Measurements from ENCODE around the gene RIOK2.

Gene RIOK2

GRCh38 chr5:97157689-97158088, 25.4 kb downstream of the RIOK2 start:
- Histone ChIP-seq H3K4me1 (no peaks in the 10 kb centered on the region), H3K9me3 (peaks cover 0 to 10% (median 9%) of the 10 kb centered on the region in 3 donors), H3K27ac (no peak overlapping the region), H3K27me3 (no peaks in the 10 kb centered on the region), H3K36me3 (peaks cover 10 to 33% (median 16%) of the 10 kb centered on the region in 3 donors), H3K4me3 (no peak overlapping the region)
- intact Hi-C loops (cut with DNase I; ENCODE audit: low total_unique reads): no loop called here
- no peak for TF ChIP-seq CTCF (IDR thresholded peaks at IDR 0.05)
- DNase-seq: no peak

GRCh38 chr5:97151370-97151769, 31.7 kb downstream of the RIOK2 start:
- DNase-seq: no peak
- H3K4me1 ChIP-seq: no peaks in the 10 kb centered on the region
- no peaks in the 10 kb centered on the region for H3K27me3 ChIP-seq
- intact Hi-C loops (cut with DNase I; ENCODE audit: low total_unique reads): no loop called here
- H3K27ac ChIP-seq: no peak overlapping the region
- TF ChIP-seq CTCF (IDR thresholded peaks at IDR 0.05): no peak
- H3K4me3 ChIP-seq: no peak overlapping the region
- H3K36me3 ChIP-seq: no peaks in the 10 kb centered on the region
- H3K9me3 ChIP-seq: no peaks in the 10 kb centered on the region

GRCh38 chr5:97150401-97150800, 32.6 kb downstream of the RIOK2 start:
- Histone ChIP-seq H3K9me3 (no peaks in the 10 kb centered on the region), H3K4me1 (no peaks in the 10 kb centered on the region), H3K27ac (no peak overlapping the region), H3K27me3 (no peaks in the 10 kb centered on the region), H3K36me3 (no peaks in the 10 kb centered on the region), H3K4me3 (no peak overlapping the region)
- TF ChIP-seq CTCF (IDR thresholded peaks at IDR 0.05): no peak
- no peak for DNase-seq
- intact Hi-C loops (cut with DNase I; ENCODE audit: low total_unique reads): no loop called here

- DNase-seq: no peak
- Histone ChIP-seq H3K27me3 (no peaks in the 10 kb centered on the region), H3K27ac (no peak overlapping the region), H3K36me3 (no peaks in the 10 kb centered on the region), H3K4me3 (no peak overlapping the region), H3K4me1 (no peaks in the 10 kb centered on the region), H3K9me3 (no peaks in the 10 kb centered on the region)
- TF ChIP-seq CTCF (IDR thresholded peaks at IDR 0.05): no peak
- intact Hi-C loops (cut with DNase I; ENCODE audit: low total_unique reads): no loop called here
These were observed 33.3 kb downstream of the RIOK2 start for GRCh38 chr5:97149709-97150108.

- H3K27ac ChIP-seq: no peak overlapping the region
- intact Hi-C loops (cut with DNase I; ENCODE audit: low total_unique reads): no loop called here
- DNase-seq: no peak
- no peaks in the 10 kb centered on the region for H3K36me3 ChIP-seq
- H3K4me3 ChIP-seq: no peak overlapping the region
- no peaks in the 10 kb centered on the region for H3K4me1 ChIP-seq
- TF ChIP-seq CTCF (IDR thresholded peaks at IDR 0.05): no peak
- no peaks in the 10 kb centered on the region for H3K9me3 ChIP-seq
- H3K27me3 ChIP-seq: no peaks in the 10 kb centered on the region
These were observed 34.8 kb downstream of the RIOK2 start for GRCh38 chr5:97148288-97148687.

GRCh38 chr5:97143704-97144103, 39.3 kb downstream of the RIOK2 start:
- Histone ChIP-seq H3K36me3 (no peaks in the 10 kb centered on the region), H3K9me3 (no peaks in the 10 kb centered on the region), H3K27me3 (peaks cover 0 to 6% of the 10 kb centered on the region in 2 donors), H3K4me1 (no peaks in the 10 kb centered on the region), H3K27ac (no peak overlapping the region), H3K4me3 (no peak overlapping the region)
- intact Hi-C loops (cut with DNase I; ENCODE audit: low total_unique reads): no loop called here
- no peak for TF ChIP-seq CTCF (IDR thresholded peaks at IDR 0.05)
- DNase-seq: no peak
